ENCODE results near the gene ANKRD2.

ANKRD2 gene

GRCh38 chr10:97576487-97576886 lies 3.9 kb downstream of the ANKRD2 start (continued):
- TF ChIP-seq ZBTB11 (tag by site-specific recombination; conservative IDR thresholded peaks at IDR 0.05; ENCODE audit: low read depth): peak; percentile 83
- peak; percentile 70; the same call in 1 of the 2 replicates for TF ChIP-seq ZNF639 (tag by site-specific recombination; IDR thresholded peaks at IDR 0.05)
- 0 out of 2 replicates have a peak, but pooled peaks have one; percentile 53 for TF ChIP-seq ZBTB1 (tag by site-specific recombination; IDR thresholded peaks at IDR 0.05)
- 0 out of 2 replicates have a peak, but pooled peaks have one; percentile 49 for TF ChIP-seq ZNF138 (tag by site-specific recombination; IDR thresholded peaks at IDR 0.05; ENCODE audit: borderline replicate concordance)
- TF ChIP-seq ZNF654 (tag by site-specific recombination; IDR thresholded peaks at IDR 0.05; ENCODE audit: low read depth): peak; percentile 46
- TF ChIP-seq MZF1 (tag by site-specific recombination; IDR thresholded peaks at IDR 0.05; ENCODE audit: borderline replicate concordance): peak; percentile 27; the same call in 1 of the 2 replicates
- 0 out of 2 replicates have a peak, but pooled peaks have one; percentile 12 for TF ChIP-seq PRDM4 (tag by site-specific recombination; IDR thresholded peaks at IDR 0.05)
- peak; percentile 95 for TF ChIP-seq ZNF426 (tag by site-specific recombination; IDR thresholded peaks at IDR 0.05)
- peak; percentile 95 for TF ChIP-seq ZNF518A (tag by site-specific recombination; conservative IDR thresholded peaks at IDR 0.05; ENCODE audit: low read depth)
- TF ChIP-seq ZNF140 (tag by site-specific recombination; IDR thresholded peaks at IDR 0.05): peak; percentile 93
- peak; percentile 97 for TF ChIP-seq ZNF394 (tag by site-specific recombination; IDR thresholded peaks at IDR 0.05; ENCODE audit: borderline replicate concordance)
- peak; percentile 82; the same call in 1 of the 2 replicates for TF ChIP-seq ZNF292 (tag by site-specific recombination; IDR thresholded peaks at IDR 0.05; ENCODE audit: borderline replicate concordance, low read depth)
- TF ChIP-seq ZNF18 (tag by site-specific recombination; IDR thresholded peaks at IDR 0.05): 0 out of 2 replicates have a peak, but pooled peaks have one; percentile 18
- TF ChIP-seq ZNF558 (tag by site-specific recombination; IDR thresholded peaks at IDR 0.05): peak; percentile 79; the same call in 1 of the 2 replicates
- TF ChIP-seq ZBTB21 (tag by site-specific recombination; IDR thresholded peaks at IDR 0.05): peak; percentile 54; the same call in 1 of the 2 replicates
- 0 out of 2 replicates have a peak, but pooled peaks have one; percentile 65 for TF ChIP-seq ZNF404 (tag by site-specific recombination; IDR thresholded peaks at IDR 0.05)
- TF ChIP-seq ZNF19 (tag by site-specific recombination; IDR thresholded peaks at IDR 0.05; ENCODE audit: low read depth): 0 out of 2 replicates have a peak, but pooled peaks have one; percentile 38
- peak; percentile 77 for TF ChIP-seq ZNF629 (tag by site-specific recombination; IDR thresholded peaks at IDR 0.05)
- 0 out of 2 replicates have a peak, but pooled peaks have one; percentile 36 for TF ChIP-seq ZNF366 (tag by site-specific recombination; conservative IDR thresholded peaks at IDR 0.05)
- 0 out of 2 replicates have a peak, but pooled peaks have one; percentile 27 for TF ChIP-seq ZNF791 (tag by site-specific recombination; IDR thresholded peaks at IDR 0.05)
- peak; percentile 83; the same call in 1 of the 2 replicates for TF ChIP-seq ZFP37 (tag by site-specific recombination; IDR thresholded peaks at IDR 0.05)
